EL (cell line): Measurements from ENCODE around the gene FUOM.

Experiments used
- DNase-seq: peaks from one replicate; pipeline ENCODE4 v3.0.0-alpha.2; 2016

FUOM gene

GRCh38 chr10:133309100-133309719, 48.6 kb downstream of the FUOM start:
- DNase-seq, result peak; percentile 87

GRCh38 chr10:133308421-133309099, 49.3 kb downstream of the FUOM start, which contains the start of the genes TUBGCP2 and ZNF511:
TSS of gene TUBGCP2 (minus strand) at chr10:133308872. CDS start at chr10:133302941, 5,931 bp downstream.
TSS of gene ZNF511 (plus strand) at chr10:133308914. CDS start at chr10:133308944, 30 bp downstream.
- DNase-seq, result peak; percentile 81

- DNase-seq, result peak; percentile 59
Measured at GRCh38 chr10:133307776-133308420, 49.9 kb downstream of the FUOM start.

GRCh38 chr10:133306941-133307379, 50.9 kb downstream of the FUOM start:
- DNase-seq, result no peak

DNA sequence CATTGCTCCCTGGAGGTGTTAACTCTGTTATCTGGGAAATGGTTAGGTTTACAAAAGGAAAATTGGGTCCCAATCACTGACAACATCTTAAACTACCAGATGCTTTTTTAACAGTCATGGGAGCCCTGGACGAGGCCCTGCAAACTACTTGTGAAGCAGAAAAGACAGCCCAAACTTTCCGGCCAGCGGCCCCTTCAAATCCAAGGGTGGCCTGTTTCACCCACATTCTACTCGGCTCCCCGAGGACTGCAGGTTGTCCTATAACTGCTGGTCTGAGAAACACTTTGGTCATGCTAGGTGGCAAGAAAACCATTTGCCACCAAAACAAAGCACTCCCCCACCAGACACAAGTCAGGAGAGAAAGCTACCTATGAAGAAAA, 51.7 kb downstream of the FUOM start:
- DNase-seq, result no peak
